GM12865 (cell line): ENCODE results near the gene PTPA.

ENCODE experiments used
- DNase-seq: peaks from one replicate; pipeline ENCODE4 v3.0.0; 2010; ENCODE audit warnings: low read depth
- H3K4me3 ChIP-seq: 2 replicates; pipeline ENCODE4 v1.5.1; 2011; ENCODE audit warnings: mild to moderate bottlenecking, low read depth, low read length, control low read depth
- TF ChIP-seq, protein P1 (sequence below): IDR thresholded peaks from 2 replicates; pipeline ENCODE4 v1.5.1; 2011; ENCODE audit warnings: low read length, control low read depth, low read depth, inconsistent platforms; ENCODE audit not compliant: insufficient read depth; ENCODE audit errors: missing control alignments

Gene PTPA

DNA sequence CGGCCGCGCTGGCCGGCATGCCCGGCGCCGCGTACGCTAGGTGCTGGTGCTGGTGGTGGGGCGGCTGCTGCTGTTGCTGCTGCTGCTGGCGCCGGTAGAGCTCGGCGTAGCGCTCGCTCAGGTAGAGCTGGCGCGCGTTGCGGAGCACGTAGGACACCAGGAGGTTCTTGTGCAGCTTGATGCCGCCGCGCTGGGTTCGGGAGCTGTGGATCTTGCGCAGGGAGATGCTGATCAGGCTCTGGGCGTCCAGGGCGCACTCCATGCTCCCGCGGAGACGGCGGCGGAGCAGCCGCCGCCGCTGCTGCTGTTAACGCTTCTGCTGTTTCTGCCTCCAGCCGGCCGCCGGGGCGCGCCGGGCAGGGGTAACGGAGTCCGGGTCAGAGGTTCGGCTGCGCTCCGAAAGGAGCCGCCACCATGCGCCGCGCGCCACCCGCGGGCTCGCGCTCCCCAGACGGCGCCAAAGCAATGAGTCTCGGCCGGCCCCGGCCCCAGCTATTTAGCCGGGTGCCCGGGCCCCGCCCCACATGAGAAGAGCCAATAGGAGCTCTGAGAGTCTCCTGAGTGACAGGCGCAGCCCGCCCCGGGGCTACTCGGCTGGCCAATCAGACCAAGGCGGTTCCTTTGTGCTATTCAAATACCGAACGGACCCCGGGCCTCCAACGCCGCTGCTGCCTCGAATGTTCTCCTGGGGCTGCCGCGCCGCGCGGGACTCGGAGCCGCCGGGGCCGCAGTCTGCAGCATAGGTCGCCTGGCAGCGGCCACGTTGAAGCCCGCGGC, 66.8 kb downstream of the PTPA start, which contains the start of gene IER5L:
IER5L (minus strand) TSS at position 471 of the 777 bp plus-strand sequence; CDS start at position 262, 209 bp downstream.
- TF ChIP-seq, protein P1, sequence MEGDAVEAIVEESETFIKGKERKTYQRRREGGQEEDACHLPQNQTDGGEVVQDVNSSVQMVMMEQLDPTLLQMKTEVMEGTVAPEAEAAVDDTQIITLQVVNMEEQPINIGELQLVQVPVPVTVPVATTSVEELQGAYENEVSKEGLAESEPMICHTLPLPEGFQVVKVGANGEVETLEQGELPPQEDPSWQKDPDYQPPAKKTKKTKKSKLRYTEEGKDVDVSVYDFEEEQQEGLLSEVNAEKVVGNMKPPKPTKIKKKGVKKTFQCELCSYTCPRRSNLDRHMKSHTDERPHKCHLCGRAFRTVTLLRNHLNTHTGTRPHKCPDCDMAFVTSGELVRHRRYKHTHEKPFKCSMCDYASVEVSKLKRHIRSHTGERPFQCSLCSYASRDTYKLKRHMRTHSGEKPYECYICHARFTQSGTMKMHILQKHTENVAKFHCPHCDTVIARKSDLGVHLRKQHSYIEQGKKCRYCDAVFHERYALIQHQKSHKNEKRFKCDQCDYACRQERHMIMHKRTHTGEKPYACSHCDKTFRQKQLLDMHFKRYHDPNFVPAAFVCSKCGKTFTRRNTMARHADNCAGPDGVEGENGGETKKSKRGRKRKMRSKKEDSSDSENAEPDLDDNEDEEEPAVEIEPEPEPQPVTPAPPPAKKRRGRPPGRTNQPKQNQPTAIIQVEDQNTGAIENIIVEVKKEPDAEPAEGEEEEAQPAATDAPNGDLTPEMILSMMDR = no peak
- DNase-seq = peak; percentile 96
- peak within 1 kb of the TSS; percentile 84 for H3K4me3 ChIP-seq

DNA sequence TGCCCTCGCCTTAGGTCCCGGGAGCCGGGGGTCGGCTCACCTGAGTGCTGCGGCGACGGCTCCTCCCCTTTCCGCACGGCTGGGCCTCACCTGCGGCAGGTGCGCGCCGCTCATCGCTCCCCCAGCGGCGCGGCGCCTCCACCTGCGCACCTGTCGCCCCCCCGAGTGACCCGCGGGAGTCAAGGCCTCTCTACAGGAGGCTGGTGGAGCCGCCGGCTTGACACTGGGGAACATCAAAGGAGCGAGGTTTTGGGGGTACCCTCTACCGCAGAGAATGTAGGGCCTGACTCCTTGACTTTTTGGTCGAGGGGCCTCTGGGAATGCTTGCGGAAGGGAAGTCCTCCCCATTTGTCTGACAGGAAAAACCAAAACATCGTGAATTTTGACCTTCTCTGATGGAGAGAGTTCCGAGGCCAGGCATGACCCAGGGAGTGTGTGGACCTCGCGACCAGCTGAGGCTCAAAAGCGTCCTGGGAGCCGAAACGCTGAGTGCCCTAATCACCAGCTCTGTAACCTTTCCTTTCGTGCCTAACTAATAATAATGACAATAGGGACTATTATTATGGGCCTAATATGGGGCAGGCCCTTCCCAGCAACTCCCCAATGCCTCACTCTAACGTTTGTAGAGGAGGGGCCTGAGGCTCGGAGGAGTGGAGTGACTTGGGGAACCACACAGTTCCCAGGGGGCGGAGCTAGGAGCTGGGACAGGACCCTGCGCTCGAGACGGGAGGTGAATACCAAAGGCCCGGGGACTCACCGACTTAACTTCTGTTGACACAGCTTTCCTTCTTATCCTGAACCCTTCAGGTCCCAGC, 67.6 kb downstream of the PTPA start:
- TF ChIP-seq, protein P1 = no peak
- no peak overlapping the region; the same call in 1 of the 2 replicates for H3K4me3 ChIP-seq
- DNase-seq = no peak

DNA sequence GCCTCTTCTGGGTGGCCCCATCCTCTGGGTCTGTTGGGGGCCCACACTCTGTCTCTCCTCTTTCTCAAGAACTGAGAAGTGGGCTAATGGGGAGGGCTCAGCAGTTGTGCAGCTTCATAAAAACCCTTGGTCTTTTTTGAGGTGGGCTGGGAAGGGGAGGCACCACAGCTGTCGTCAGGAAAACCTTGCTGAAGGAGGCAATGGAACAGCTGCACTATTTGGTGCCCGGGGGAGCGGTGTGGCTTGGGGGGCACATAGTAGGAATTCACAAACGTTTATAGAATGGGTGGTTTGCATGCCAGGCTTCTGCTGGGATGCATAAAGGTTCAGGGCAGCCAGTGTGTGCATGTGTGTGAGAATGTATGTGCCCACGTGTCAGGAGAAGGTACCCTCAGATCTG, 70.0 kb downstream of the PTPA start:
- no peak for DNase-seq
- no peak overlapping the region for H3K4me3 ChIP-seq
- TF ChIP-seq, protein P1 = no peak

DNA sequence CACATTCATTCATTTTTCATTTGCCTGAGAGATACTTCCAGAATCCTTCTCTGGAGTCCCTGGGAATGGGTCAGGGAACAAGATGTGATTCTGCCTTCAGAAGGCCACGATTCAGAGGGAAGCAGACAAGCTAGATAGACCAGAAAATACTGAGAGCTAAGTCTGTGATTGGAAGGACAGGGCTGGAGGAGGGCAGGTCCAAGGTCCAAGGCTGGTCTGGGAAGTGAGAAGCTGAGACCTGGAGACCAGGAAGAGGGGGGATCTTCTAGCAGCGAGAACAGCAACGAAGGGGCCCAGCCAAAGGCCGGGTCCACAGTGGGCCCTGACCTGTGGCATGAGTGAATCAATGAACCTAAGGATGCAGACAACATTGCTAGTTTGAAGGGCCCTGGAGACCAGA, 70.9 kb downstream of the PTPA start:
- DNase-seq = no peak
- TF ChIP-seq, protein P1 = no peak
- H3K4me3 ChIP-seq = no peak overlapping the region

DNA sequence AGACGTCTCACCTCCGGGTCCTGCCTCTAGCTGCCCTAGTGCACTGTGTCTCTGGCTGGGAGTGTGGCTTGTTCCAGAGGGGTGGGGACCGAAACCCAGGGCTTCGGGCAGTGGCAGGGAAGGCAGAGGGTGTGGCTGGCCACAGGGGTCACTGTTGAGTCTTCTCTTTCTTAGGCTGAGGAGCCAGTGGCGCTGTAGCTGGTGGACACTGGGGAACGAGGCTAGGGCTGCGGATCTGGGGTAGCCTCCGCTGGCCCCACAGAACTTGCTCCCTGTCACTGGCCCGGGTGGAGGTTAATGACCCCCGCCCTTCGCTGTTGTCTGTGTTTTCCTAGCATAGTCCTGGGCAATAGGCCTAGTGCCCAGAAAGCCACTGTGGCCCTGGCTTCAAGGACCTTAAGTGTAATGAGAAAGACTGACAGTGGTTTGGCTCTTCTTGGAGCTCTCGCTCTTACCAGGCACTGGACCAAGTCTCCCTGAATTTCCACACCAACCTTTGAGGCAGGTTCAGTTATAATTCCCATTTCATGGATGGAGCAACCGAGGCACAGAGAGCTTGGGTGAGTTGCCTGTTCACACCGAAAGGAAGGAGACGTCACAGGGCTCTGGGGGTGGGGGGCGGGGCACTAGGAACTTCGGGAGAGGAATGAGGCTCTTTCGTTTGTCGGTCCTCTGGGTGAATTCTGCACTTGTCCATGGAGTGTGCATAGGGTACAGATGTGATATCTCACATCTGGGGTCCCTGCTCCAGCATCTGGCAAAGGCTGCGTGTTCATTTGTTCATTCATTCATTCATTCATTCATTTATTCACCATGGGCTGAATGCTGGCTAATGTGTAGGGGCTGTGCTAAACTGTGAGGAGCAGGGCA, 71.6 kb downstream of the PTPA start:
- TF ChIP-seq, protein P1 = peak; percentile 32
- DNase-seq = peak; percentile 38
- no peak overlapping the region for H3K4me3 ChIP-seq

DNA sequence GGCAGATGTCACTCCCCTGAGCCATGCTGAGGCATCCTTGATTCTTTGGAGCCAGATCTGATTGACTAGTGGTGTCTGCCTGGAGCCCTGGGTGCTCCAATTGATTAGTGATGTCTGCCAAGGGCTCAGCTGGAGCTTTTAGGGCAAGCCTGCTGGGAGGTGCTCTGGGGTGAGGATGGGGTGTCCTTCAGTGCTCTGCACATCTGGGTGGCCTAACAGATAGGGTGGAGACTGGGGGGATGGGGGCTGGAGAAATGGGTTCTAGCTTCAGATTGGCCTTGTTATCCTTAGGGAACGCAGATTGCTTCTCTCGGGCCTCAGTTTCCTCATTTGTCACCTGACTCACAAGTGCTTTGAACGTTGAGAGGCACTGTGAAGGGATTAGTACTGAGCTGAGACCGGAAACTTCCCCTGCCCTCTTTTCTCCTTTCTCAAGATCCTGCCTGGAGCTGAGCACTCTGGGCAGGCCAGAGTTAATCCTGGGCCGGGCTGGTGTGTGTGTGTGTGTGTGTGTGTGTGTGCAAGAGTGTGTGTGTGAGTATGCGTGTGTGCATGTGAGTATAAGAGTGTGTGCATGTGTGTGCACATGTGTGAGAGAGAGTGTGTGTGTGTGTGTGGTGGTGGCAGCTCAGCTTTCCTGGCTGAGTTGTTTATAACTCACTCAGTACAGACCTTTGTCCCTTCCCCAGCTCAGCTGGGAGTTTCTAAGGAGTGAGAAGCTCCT, 72.4 kb downstream of the PTPA start:
- peak; percentile 50 for DNase-seq
- TF ChIP-seq, protein P1 = no peak
- H3K4me3 ChIP-seq = no peak overlapping the region
